Measurements from ENCODE around the gene DDX6. TPM values are rescaled to one million over a fixed set of nuclear protein-coding genes. Genes with fewer than 3 reads are reported as not detected.
A peak's percentile ranks its signal among the peaks of the same experiment; 100 is the strongest.

The DDX6 gene
- total and polyA plus RNA-seq, 2 donors (not counting 3 experiments of a cell fraction or from before 2014, with no cell fraction given): 19.1 to 138 TPM

GRCh38 chr11:118715837-118716260 lies 75.1 kb downstream of the DDX6 start:
- Histone ChIP-seq H2AFZ (ENCODE audit: low read depth, low read length) (peak overlapping the region; percentile 5), H3K4me1 (ENCODE audit: control insufficient read depth, extremely low read depth, insufficient read depth, low read length) (peaks cover 7% of the 10 kb centered on the region), H3K4me3 (replicated peaks in 1 of 3; ENCODE audit: insufficient read depth in 1 of 3, low read depth in 1 of 3, low read length in 3 of 3) (no peak overlapping the region), H3K27ac (ENCODE audit: insufficient read depth, low read depth, low read length) (no peak overlapping the region), H3K9me1 (replicated peaks; ENCODE audit: control insufficient read depth, extremely low read depth, insufficient read depth, low read length) (no peaks in the 10 kb centered on the region), H3K36me3 (ENCODE audit: control insufficient read depth in 2 of 2, extremely low read depth in 1 of 2, insufficient read depth in 2 of 2, low read length in 2 of 2) (no peaks in the 10 kb centered on the region), H3K9me3 (replicated peaks; ENCODE audit: control insufficient read depth, insufficient read depth, low read length) (no peaks in the 10 kb centered on the region), H3K27me3 (ENCODE audit: control insufficient read depth in 2 of 2, insufficient read depth in 2 of 2, low read length in 2 of 2) (no peaks in the 10 kb centered on the region), H3K4me2 (ENCODE audit: insufficient read depth, low read length) (no peak overlapping the region), H3K79me2 (ENCODE audit: control insufficient read depth, insufficient read depth, low read length) (no peaks in the 10 kb centered on the region), H4K20me1 (replicated peaks; ENCODE audit: control insufficient read depth, extremely low read depth, insufficient read depth, low read length) (no peaks in the 10 kb centered on the region), H3K9ac (replicated peaks; ENCODE audit: extremely low read depth, insufficient read depth, low read length) (no peak overlapping the region)
- DNase-seq (ENCODE audit: low read depth, low spot score) (peak; percentile 71), FAIRE-seq (no peak)
- intact Hi-C loops (cut with micrococcal nuclease) (no loop called here), dilution Hi-C loops (cut with MboI; ENCODE audit: extremely low pct_ligation_motif_present, low sequenced_read_pairs) (no loop called here)
- ChIA-PET POLR2A (no interaction called here), CTCF (interaction anchor here (0.6 to 1.3 kb wide), 2 partner anchors 26 to 242 kb away, joined by 5 read pairs; no protein-coding TSS in a partner anchor)
- BruUV-seq (replicated peaks): no TSS peak
- TF ChIP-seq CTCF (IDR thresholded peaks at IDR 0.05; ENCODE audit: extremely low read depth in 1 of 2, insufficient read depth in 1 of 2, low read depth in 1 of 2, low read length in 2 of 2) (no peak), FOS (IDR thresholded peaks at IDR 0.05; ENCODE audit: borderline replicate concordance, insufficient read depth, low read length) (peak; percentile 27), MAX (IDR thresholded peaks at IDR 0.05; ENCODE audit: insufficient read depth, insufficient read length) (no peak)

- H3K36me3 ChIP-seq (ENCODE audit: control insufficient read depth in 2 of 2, extremely low read depth in 1 of 2, insufficient read depth in 2 of 2, low read length in 2 of 2): no peaks in the 10 kb centered on the region
- dilution Hi-C loops (cut with MboI; ENCODE audit: extremely low pct_ligation_motif_present, low sequenced_read_pairs): no loop called here
- no peaks in the 10 kb centered on the region for H3K9me3 ChIP-seq (replicated peaks; ENCODE audit: control insufficient read depth, insufficient read depth, low read length)
- no peaks in the 10 kb centered on the region for H3K79me2 ChIP-seq (ENCODE audit: control insufficient read depth, insufficient read depth, low read length)
- intact Hi-C loops (cut with micrococcal nuclease): no loop called here
- H3K27me3 ChIP-seq (ENCODE audit: control insufficient read depth in 2 of 2, insufficient read depth in 2 of 2, low read length in 2 of 2): no peaks in the 10 kb centered on the region
- H3K9me1 ChIP-seq (replicated peaks; ENCODE audit: control insufficient read depth, extremely low read depth, insufficient read depth, low read length): no peaks in the 10 kb centered on the region
- H3K27ac ChIP-seq (ENCODE audit: insufficient read depth, low read depth, low read length): no peak overlapping the region
- DNase-seq (ENCODE audit: low read depth, low spot score) (no peak), FAIRE-seq (no peak)
- peak overlapping the region; percentile 5 for H2AFZ ChIP-seq (ENCODE audit: low read depth, low read length)
- H3K4me1 ChIP-seq (ENCODE audit: control insufficient read depth, extremely low read depth, insufficient read depth, low read length): peaks cover 7% of the 10 kb centered on the region
- ChIA-PET POLR2A (no interaction called here), CTCF (interaction anchor here (1.3 kb wide), 1 partner anchor 26 kb away, joined by 5 read pairs; no protein-coding TSS in a partner anchor)
- H4K20me1 ChIP-seq (replicated peaks; ENCODE audit: control insufficient read depth, extremely low read depth, insufficient read depth, low read length): no peaks in the 10 kb centered on the region
- no TSS peak for BruUV-seq (replicated peaks)
- H3K9ac ChIP-seq (replicated peaks; ENCODE audit: extremely low read depth, insufficient read depth, low read length): no peak overlapping the region
- TF ChIP-seq MAX (IDR thresholded peaks at IDR 0.05; ENCODE audit: insufficient read depth, insufficient read length) (no peak), JUN (IDR thresholded peaks at IDR 0.05; ENCODE audit: borderline replicate concordance, insufficient read depth, insufficient read length, low read depth) (no peak), FOS (IDR thresholded peaks at IDR 0.05; ENCODE audit: borderline replicate concordance, insufficient read depth, low read length) (no peak), POLR2AphosphoS5 (IDR thresholded peaks at IDR 0.05; ENCODE audit: insufficient read depth, low read depth, low read length) (no peak), GATA2 (IDR thresholded peaks at IDR 0.05; ENCODE audit: insufficient read depth, insufficient read length, low read depth, low read length) (no peak), POLR2A (IDR thresholded peaks at IDR 0.05; ENCODE audit: low read depth, low read length) (no peak), MYC (IDR thresholded peaks at IDR 0.05; ENCODE audit: low read depth, low read length) (no peak), EZH2 (IDR thresholded peaks at IDR 0.05; ENCODE audit: borderline replicate concordance, low read depth, low read length, severe bottlenecking) (no peak), CTCF (IDR thresholded peaks at IDR 0.05; ENCODE audit: extremely low read depth in 1 of 2, insufficient read depth in 1 of 2, low read depth in 1 of 2, low read length in 2 of 2) (no peak)
- no peak overlapping the region for H3K4me2 ChIP-seq (ENCODE audit: insufficient read depth, low read length)
- H3K4me3 ChIP-seq (replicated peaks in 1 of 3; ENCODE audit: insufficient read depth in 1 of 3, low read depth in 1 of 3, low read length in 3 of 3): no peak overlapping the region
Measured at GRCh38 chr11:118715245-118715831, 75.6 kb downstream of the DDX6 start.
